Embryonic facial prominence (tissue), 1 donor: Measurements from ENCODE around the gene ZNF581.
A peak's percentile ranks its signal among the peaks of the same experiment; 100 is the strongest.

Source experiments
- DNase-seq: peaks from one replicate; pipeline ENCODE4 v3.0.0-alpha.2; 2016; ENCODE audit errors: extremely low spot score

ZNF581 gene

GRCh38 chr19:55611300-55611982 lies 32.0 kb upstream of the ZNF581 start:
- no peak for DNase-seq

- no peak for DNase-seq
These were observed 31.3 kb upstream of the ZNF581 start for GRCh38 chr19:55611983-55612645.

GRCh38 chr19:55613396-55613795 lies 30.1 kb upstream of the ZNF581 start:
- DNase-seq = no peak

- DNase-seq = no peak
These were observed 29.3 kb upstream of the ZNF581 start for GRCh38 chr19:55613930-55614710.

- DNase-seq = no peak
These were observed 28.5 kb upstream of the ZNF581 start for GRCh38 chr19:55614711-55615542.

GRCh38 chr19:55615543-55616394 lies 27.7 kb upstream of the ZNF581 start:
- DNase-seq = no peak

GRCh38 chr19:55616395-55616875 lies 27.0 kb upstream of the ZNF581 start:
- DNase-seq = no peak

- no peak for DNase-seq
These were observed 26.0 kb upstream of the ZNF581 start for GRCh38 chr19:55617426-55617825.

GRCh38 chr19:55618426-55618825 lies 25.0 kb upstream of the ZNF581 start:
- DNase-seq = no peak

- no peak for DNase-seq
These were observed 24.2 kb upstream of the ZNF581 start for GRCh38 chr19:55619286-55619685.

- DNase-seq = no peak
These were observed 22.8 kb upstream of the ZNF581 start for GRCh38 chr19:55620410-55621204.

GRCh38 chr19:55621205-55621672 lies 22.2 kb upstream of the ZNF581 start:
- no peak for DNase-seq

GRCh38 chr19:55621673-55622231 lies 21.7 kb upstream of the ZNF581 start:
- DNase-seq = no peak

GRCh38 chr19:55622242-55622969 lies 21.0 kb upstream of the ZNF581 start:
- DNase-seq = no peak

- no peak for DNase-seq
These were observed 20.3 kb upstream of the ZNF581 start for GRCh38 chr19:55623130-55623529.

- no peak for DNase-seq
These were observed 19.9 kb upstream of the ZNF581 start for GRCh38 chr19:55623561-55623960.

- peak; percentile 91 for DNase-seq
These were observed 19.1 kb upstream of the ZNF581 start, which contains the start of gene ZNF784 for GRCh38 chr19:55624109-55625003. Gene ZNF784 (minus strand): TSS chr19:55624566. CDS start chr19:55624561, 5 bp downstream.

GRCh38 chr19:55625004-55625326 lies 18.5 kb upstream of the ZNF581 start:
- no peak for DNase-seq
